ENCODE measurements around the gene ICAM1. TPM values are rescaled to one million over a fixed set of nuclear protein-coding genes. Genes with fewer than 3 reads are reported as not detected.

ICAM1 gene
- total RNA-seq, 1 donor from 2014 or later, result 22.3 TPM

DNA sequence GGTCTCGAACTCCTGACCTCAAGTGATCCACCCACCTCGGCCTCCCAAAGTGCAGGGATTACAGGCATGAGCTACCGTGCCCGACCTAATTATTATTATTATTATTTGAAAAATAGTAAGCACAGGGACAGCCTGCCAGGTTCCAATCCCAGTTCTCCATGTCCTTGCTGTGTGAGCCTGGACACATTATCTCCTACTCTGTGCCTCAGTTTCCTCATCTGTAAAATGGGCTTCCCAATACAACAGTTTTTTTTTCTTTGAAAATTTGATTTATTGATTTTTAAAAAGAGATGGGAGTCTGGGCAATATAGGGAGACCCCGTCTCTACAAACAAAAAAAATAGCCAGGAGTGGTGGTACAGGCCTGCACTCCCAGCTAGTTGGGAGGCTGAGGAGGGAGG lies 35.4 kb downstream of the ICAM1 start:
- no peaks in the 10 kb centered on the region for H3K36me3 ChIP-seq
- H3K27ac ChIP-seq, result no peak overlapping the region
- no peak overlapping the region for H3K4me3 ChIP-seq
- H3K4me1 ChIP-seq, result no peaks in the 10 kb centered on the region
- intact Hi-C loops (cut with DNase I), result no loop called here
- no peaks in the 10 kb centered on the region for H3K9me3 ChIP-seq
- no peak for DNase-seq (ENCODE audit: extremely low spot score in 2 of 2)
- no peaks in the 10 kb centered on the region for H3K27me3 ChIP-seq
- TF ChIP-seq POLR2AphosphoS5 (IDR thresholded peaks at IDR 0.05; ENCODE audit: insufficient read depth in 1 of 2, low read depth in 1 of 2) (no peak), POLR2A (IDR thresholded peaks at IDR 0.05) (no peak)
- TF ChIP-seq, protein P1, sequence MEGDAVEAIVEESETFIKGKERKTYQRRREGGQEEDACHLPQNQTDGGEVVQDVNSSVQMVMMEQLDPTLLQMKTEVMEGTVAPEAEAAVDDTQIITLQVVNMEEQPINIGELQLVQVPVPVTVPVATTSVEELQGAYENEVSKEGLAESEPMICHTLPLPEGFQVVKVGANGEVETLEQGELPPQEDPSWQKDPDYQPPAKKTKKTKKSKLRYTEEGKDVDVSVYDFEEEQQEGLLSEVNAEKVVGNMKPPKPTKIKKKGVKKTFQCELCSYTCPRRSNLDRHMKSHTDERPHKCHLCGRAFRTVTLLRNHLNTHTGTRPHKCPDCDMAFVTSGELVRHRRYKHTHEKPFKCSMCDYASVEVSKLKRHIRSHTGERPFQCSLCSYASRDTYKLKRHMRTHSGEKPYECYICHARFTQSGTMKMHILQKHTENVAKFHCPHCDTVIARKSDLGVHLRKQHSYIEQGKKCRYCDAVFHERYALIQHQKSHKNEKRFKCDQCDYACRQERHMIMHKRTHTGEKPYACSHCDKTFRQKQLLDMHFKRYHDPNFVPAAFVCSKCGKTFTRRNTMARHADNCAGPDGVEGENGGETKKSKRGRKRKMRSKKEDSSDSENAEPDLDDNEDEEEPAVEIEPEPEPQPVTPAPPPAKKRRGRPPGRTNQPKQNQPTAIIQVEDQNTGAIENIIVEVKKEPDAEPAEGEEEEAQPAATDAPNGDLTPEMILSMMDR (IDR thresholded peaks at IDR 0.05), result no peak

DNA sequence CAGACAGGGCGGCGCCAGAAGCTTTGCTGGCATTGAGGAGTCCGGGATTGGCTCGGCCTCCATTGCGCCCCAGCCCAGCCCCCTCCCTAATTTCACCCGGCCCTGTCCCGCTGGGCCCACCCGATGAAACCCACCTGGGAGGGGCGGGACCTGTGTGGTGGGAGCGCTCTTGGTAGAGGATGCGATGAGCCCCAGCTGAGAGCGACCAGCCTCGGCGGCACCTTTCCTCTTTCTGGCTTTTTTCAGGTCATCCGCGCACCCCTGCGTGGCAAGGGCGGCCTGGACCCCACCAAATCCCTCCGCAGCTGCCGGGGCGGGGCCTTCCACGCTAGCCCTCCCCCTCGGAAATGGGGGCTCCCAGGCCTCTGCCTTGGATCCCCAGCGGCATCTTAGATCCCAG lies 38.5 kb downstream of the ICAM1 start, which contains the start of gene ZGLP1:
ZGLP1 (minus strand) TSS at position 393 of the 400 bp plus-strand sequence.
- TF ChIP-seq, protein P1 (IDR thresholded peaks at IDR 0.05), result no peak
- TF ChIP-seq POLR2AphosphoS5 (IDR thresholded peaks at IDR 0.05; ENCODE audit: insufficient read depth in 1 of 2, low read depth in 1 of 2), result no peak
- no peak for TF ChIP-seq POLR2A (IDR thresholded peaks at IDR 0.05)
- H3K36me3 ChIP-seq, result no peaks in the 10 kb centered on the region
- no peak for DNase-seq (ENCODE audit: extremely low spot score in 2 of 2)
- H3K27ac ChIP-seq, result no peak within 1 kb of the TSS
- intact Hi-C loops (cut with DNase I), result no loop called here
- no peaks in the 10 kb centered on the region for H3K9me3 ChIP-seq
- no peaks in the 10 kb centered on the region for H3K4me1 ChIP-seq
- H3K4me3 ChIP-seq, result no peak within 1 kb of the TSS
- H3K27me3 ChIP-seq, result no peaks in the 10 kb centered on the region

DNA sequence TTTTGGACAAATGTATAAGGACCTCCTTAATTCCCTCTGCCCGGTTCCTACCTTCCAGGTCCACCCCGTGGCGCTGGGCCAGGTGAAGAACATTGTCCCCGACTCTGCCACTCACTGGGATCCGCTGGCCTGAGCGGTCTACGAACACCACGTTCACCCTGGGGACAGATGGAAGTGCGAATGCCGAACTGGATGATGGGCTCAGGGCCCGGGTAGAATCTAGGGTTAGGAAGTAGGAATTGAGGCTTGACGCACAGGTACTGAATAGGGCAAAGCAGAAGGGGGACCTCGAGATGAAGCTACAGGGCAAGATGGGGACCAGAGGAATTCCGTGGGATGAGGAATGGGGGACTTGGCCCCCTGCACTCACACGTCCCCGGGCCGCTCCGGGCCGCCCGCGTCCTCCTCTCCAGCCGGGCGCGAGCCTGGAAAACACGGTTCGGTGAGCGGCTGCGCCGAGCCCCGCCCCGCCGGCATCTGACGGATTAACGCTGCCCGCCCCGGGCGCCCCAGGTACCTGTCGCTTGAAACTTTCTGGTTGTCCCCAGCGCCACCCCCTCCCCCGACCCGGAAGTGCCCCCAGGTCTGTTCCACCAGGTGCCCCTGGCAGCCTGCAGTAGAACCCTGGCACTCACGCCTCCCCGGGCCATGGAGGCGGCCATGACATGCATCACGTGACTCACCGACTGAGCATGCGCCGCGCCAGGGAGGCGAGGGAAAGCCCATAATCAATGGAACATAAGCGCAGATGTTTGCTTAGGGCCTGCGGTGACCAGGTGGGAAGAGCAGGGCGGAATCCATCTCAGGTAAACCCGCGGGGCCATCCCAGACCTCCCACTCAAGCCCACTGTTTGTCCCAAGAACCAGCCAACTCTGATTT lies 44.7 kb downstream of the ICAM1 start, which contains the start of gene FDX2:
FDX2 (minus strand) TSS at position 681 of the 880 bp plus-strand sequence; CDS start at position 662, 19 bp downstream.
- intact Hi-C loops (cut with DNase I), result no loop called here
- DNase-seq (ENCODE audit: extremely low spot score in 2 of 2), result no peak
- Histone ChIP-seq H3K36me3 (peaks cover 0 to 27% of the 10 kb centered on the region in 2 donors), H3K27ac (peak within 1 kb of the TSS; percentile 72), H3K27me3 (no peaks in the 10 kb centered on the region), H3K9me3 (no peaks in the 10 kb centered on the region), H3K4me3 (peak within 1 kb of the TSS; percentile 76 to 81), H3K4me1 (peaks cover 16% of the 10 kb centered on the region)
- TF ChIP-seq, protein P1 (IDR thresholded peaks at IDR 0.05), result no peak
- TF ChIP-seq POLR2A (IDR thresholded peaks at IDR 0.05) (no peak), POLR2AphosphoS5 (IDR thresholded peaks at IDR 0.05; ENCODE audit: insufficient read depth in 1 of 2, low read depth in 1 of 2) (peak; percentile 45 to 87)

DNA sequence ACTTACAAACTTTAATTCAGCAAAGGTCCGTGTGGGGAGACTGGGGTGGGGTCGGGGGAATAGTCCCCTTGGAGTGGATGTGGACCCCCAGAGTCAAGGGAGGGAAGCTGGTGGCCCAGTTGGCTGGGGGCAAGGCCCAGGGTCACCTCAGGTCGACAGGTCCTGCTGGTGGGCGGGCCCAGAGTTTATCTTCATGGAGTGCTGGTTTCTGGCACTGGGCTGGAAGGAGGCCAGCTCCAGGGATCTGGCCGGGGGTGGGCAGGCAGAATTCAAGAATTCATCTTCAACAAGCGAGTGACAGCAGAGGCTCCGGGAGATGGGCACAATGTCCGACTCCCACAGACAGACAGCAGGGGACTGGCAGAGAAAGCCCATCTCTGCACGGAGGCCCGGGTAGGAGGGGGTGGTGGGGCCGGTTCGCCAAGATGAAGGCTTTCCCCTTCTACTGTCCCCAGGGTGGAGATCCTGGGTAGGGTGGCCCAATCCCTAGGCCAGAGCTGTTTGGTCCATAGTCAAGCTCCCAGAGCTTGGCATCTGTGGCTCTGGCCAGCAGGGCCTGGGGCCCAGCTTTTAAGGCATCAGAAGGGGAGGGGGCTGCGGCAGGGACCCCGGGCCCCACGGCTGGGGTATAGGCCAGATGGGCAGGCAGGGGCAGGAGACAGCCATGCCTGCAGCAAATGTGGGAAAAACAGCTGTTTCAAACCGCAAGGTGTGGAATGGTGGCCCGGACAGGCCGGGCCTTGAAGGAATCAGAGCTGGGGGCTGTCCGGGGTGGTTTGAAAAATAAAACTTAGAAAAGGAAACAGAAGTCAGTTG lies 45.5 kb downstream of the ICAM1 start:
- no peak for DNase-seq (ENCODE audit: extremely low spot score in 2 of 2)
- Histone ChIP-seq H3K36me3 (peaks cover 0 to 36% of the 10 kb centered on the region in 2 donors), H3K27ac (peak overlapping the region; percentile 72), H3K4me3 (peak overlapping the region; percentile 76 to 81), H3K9me3 (no peaks in the 10 kb centered on the region), H3K27me3 (no peaks in the 10 kb centered on the region), H3K4me1 (peaks cover 16% of the 10 kb centered on the region)
- TF ChIP-seq POLR2AphosphoS5 (IDR thresholded peaks at IDR 0.05; ENCODE audit: insufficient read depth in 1 of 2, low read depth in 1 of 2), result no peak
- TF ChIP-seq, protein P1 (IDR thresholded peaks at IDR 0.05), result no peak
- no peak for TF ChIP-seq POLR2A (IDR thresholded peaks at IDR 0.05)
- intact Hi-C loops (cut with DNase I), result no loop called here

All from vagina (tissue), 2 donors.